Testis (tissue), 3 donors: ENCODE data around the gene DNTTIP2. TPM values are rescaled to one million over a fixed set of nuclear protein-coding genes. Genes with fewer than 3 reads are reported as not detected.
"Not testable (repeated sequence)": the region's sequence is repeated elsewhere in the genome, so short reads cannot be mapped to it uniquely, and the experiment has no call there.

Experiments
- DNase-seq: peaks from one replicate; pipeline ENCODE4 v3.0.0-alpha.2; 2019
- H3K27ac ChIP-seq, 2 donors: fragments of 200-600 bp; sonication (generic); one replicate each; pipeline ENCODE4 v1.5.1; 2019
- H3K27me3 ChIP-seq: fragments of 200-600 bp; sonication (generic); one replicate; pipeline ENCODE4 v1.5.1; 2019
- H3K36me3 ChIP-seq: fragments of 200-600 bp; sonication (generic); one replicate; pipeline ENCODE4 v1.5.1; 2017; ENCODE audit warnings: low read depth; ENCODE audit errors: missing control alignments
- H3K4me1 ChIP-seq: fragments of 200-600 bp; sonication (generic); one replicate; pipeline ENCODE4 v1.5.1; 2019
- H3K4me3 ChIP-seq, 2 donors: fragments of 200-600 bp; sonication (generic); one replicate each; pipeline ENCODE4 v1.5.1; 2017 to 2019
- H3K9me3 ChIP-seq: fragments of 200-600 bp; sonication (generic); one replicate; pipeline ENCODE4 v1.5.1; 2017
- POLR2A ChIP-seq: fragments of 450-650 bp; IDR thresholded peaks from one replicate; pipeline ENCODE4 v1.6.1; 2017; ENCODE audit warnings: antibody characterized with exemption, mild to moderate bottlenecking, moderate library complexity
- WGBS, 2 donors: methylation state at CpG; one replicate each; pipeline ENCODE4 v1.1.5; 2018; 5-methylcytosine and 5-hydroxymethylcytosine counted together
- intact Hi-C: fragments of 100-400 bp; cut with DNase I; formaldehyde crosslinking; loops from one replicate; pipeline ENCODE4 v1.15.1; 2023; ENCODE audit warnings: low total_unique reads
- polyA plus RNA-seq: library from polyadenylated mRNA; stranded (reverse); fragments of 350-450 nt; fragmentation: Illumina TruSeq; extraction: RNeasy Lipid Tissue Mini Kit (QIAGEN cat#74804); gene quantifications from one replicate; pipeline ENCODE4 v1.2.3, GENCODE V29; 2014; ENCODE audit warnings: low read depth, low replicate concordance; ENCODE audit not compliant: insufficient read depth
- total RNA-seq, 2 donors: library from RNA; depleted of rRNA; stranded (reverse); fragments of >200 nt; gene quantifications; one replicate each; pipeline ENCODE4 v1.2.3, GENCODE V29; 2016
- TF ChIP-seq, protein P1 (sequence below), 3 experiments: fragments of 450-650 bp in 2 of 3; fragments of 200-600 bp in 1 of 3; sonication (generic) in 1 of 3; IDR thresholded peaks; one replicate each; pipeline ENCODE4 v1.5.1; 2016 to 2019; ENCODE audit warnings: antibody characterized with exemption in 3 of 3, mild to moderate bottlenecking in 2 of 3, moderate library complexity in 1 of 3

The DNTTIP2 gene
- total and polyA plus RNA-seq, 3 donors from 2014 or later, result 17.0 to 35.4 (median 30.8) TPM

DNA sequence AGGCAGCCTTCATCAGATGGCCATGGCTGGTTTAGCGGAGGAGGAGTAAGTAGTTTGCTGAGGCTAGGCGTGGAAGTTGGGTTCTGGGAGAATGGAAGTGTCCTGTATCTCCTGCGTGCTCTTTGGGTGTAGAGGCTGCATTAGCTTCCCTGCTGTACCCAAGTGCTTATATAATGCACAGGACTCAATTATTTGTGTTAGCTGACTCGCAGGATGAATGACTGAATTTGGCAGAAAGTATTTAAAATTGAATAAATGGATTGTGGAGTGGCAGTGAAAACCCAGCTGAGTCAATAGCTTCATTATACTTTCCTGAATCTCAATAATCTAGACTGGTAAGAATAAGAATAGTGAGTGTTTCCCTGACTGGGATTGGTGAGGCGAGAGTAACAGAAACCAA lies 13.8 kb downstream of the DNTTIP2 start:
- no peak overlapping the region for H3K27ac ChIP-seq
- H3K4me1 ChIP-seq, result no peaks in the 10 kb centered on the region
- no peak for DNase-seq
- no peaks in the 10 kb centered on the region for H3K36me3 ChIP-seq
- WGBS, 2 donors, result 90 to 91% methylated on average over 5 of the region's 5 CpGs
- no peak overlapping the region for H3K4me3 ChIP-seq
- TF ChIP-seq, protein P1, sequence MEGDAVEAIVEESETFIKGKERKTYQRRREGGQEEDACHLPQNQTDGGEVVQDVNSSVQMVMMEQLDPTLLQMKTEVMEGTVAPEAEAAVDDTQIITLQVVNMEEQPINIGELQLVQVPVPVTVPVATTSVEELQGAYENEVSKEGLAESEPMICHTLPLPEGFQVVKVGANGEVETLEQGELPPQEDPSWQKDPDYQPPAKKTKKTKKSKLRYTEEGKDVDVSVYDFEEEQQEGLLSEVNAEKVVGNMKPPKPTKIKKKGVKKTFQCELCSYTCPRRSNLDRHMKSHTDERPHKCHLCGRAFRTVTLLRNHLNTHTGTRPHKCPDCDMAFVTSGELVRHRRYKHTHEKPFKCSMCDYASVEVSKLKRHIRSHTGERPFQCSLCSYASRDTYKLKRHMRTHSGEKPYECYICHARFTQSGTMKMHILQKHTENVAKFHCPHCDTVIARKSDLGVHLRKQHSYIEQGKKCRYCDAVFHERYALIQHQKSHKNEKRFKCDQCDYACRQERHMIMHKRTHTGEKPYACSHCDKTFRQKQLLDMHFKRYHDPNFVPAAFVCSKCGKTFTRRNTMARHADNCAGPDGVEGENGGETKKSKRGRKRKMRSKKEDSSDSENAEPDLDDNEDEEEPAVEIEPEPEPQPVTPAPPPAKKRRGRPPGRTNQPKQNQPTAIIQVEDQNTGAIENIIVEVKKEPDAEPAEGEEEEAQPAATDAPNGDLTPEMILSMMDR (IDR thresholded peaks at IDR 0.05), result no peak
- TF ChIP-seq POLR2A, result no peak
- intact Hi-C loops, result no loop called here
- H3K27me3 ChIP-seq, result no peaks in the 10 kb centered on the region
- no peaks in the 10 kb centered on the region for H3K9me3 ChIP-seq

DNA sequence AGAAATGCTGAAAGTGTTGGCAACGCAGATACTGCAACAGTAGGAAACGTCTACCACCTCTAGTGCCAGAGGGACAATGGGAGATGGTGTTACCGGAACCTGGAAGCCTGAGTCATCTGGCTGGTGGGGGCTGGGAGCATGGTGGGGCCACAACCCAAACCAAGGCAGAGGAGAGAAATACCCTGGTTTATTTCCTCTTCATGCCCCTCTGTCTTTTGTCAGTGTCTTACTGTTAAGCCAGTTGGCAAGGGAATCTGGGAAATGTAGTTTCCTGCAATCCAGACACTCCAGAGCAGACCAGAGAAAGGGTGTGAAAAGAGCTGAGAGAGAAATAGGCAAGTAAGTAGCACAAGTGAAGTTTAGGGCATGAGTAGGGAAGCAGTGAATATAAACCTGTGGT lies 14.8 kb downstream of the DNTTIP2 start:
- 80 to 84% methylated on average over 3 of the region's 3 CpGs for WGBS, 2 donors
- no peaks in the 10 kb centered on the region for H3K36me3 ChIP-seq
- H3K27ac ChIP-seq, result no peak overlapping the region
- DNase-seq, result no peak
- intact Hi-C loops, result no loop called here
- no peaks in the 10 kb centered on the region for H3K4me1 ChIP-seq
- TF ChIP-seq POLR2A, result no peak
- TF ChIP-seq, protein P1 (IDR thresholded peaks at IDR 0.05), result no peak
- no peaks in the 10 kb centered on the region for H3K27me3 ChIP-seq
- no peaks in the 10 kb centered on the region for H3K9me3 ChIP-seq
- no peak overlapping the region for H3K4me3 ChIP-seq

DNA sequence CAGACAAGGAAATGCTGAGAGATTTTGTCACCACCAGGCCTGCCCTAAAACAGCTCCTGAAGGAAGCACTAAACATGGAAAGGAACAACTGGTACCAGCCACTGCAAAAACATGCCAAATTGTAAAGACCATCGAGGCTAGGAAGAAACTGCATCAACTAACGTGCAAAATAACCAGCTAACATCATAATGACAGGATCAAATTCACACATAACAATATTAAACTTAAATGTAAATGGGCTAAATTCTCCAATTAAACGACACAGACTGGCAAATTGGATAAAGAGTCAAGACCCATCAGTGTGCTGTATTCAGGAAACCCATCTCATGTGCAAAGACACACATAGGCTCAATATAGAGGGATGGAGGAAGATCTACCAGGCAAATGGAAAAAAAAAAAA lies 21.4 kb downstream of the DNTTIP2 start:
- H3K27ac ChIP-seq, H3K9me3 ChIP-seq, H3K27me3 ChIP-seq, H3K36me3 ChIP-seq, DNase-seq, intact Hi-C loops, H3K4me1 ChIP-seq, H3K4me3 ChIP-seq: not testable (repeated sequence)
- WGBS, 2 donors, result 49 to 69% methylated on average over 3 of the region's 3 CpGs

DNA sequence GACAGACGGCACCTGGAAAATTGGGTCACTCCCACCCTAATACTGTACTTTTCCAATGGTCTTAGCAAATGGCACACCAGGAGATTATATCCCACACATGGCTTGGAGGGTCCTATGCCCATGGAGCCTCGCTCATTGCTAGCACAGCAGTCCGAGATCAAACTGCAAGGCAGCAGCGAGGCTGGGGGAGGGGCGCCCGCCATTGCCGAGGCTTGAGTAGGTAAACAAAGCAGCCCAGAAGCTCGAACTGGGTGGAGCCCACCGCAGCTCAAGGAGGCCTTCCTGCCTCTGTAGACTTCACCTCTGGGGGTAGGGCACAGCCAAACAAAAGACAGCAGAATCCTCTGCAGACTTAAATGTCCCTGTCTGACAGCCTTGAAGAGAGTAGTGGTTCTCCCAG lies 23.0 kb downstream of the DNTTIP2 start:
- H3K27ac ChIP-seq, H3K4me1 ChIP-seq, H3K36me3 ChIP-seq, DNase-seq, H3K27me3 ChIP-seq, H3K4me3 ChIP-seq, H3K9me3 ChIP-seq, intact Hi-C loops: not testable (repeated sequence)
- WGBS, 2 donors, result 85 to 94% methylated on average over 6 to 9 of the region's 9 CpGs

DNA sequence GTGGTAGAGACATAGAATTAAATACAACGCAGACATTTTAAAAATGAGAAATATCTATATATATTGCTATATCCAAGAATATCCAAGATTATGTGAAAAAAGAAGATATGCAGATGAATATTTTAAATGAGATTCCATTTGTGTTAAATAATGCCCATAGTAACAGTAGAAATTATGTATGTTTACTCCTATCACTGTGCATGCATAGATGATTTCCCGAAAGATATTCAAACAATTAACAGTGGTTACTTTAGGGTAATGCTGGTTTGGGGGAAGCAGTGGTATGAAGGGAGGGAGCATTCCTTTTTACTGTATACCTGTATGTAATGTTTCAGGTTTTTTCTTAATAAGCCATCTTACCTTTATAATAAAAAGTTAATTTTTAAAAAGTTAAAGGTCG lies 25.1 kb downstream of the DNTTIP2 start:
- no peaks in the 10 kb centered on the region for H3K36me3 ChIP-seq
- no peaks in the 10 kb centered on the region for H3K27me3 ChIP-seq
- TF ChIP-seq, protein P1 (IDR thresholded peaks at IDR 0.05), result no peak
- no peak for TF ChIP-seq POLR2A
- no peak overlapping the region for H3K27ac ChIP-seq
- H3K9me3 ChIP-seq, result no peaks in the 10 kb centered on the region
- no peak for DNase-seq
- WGBS, 2 donors, result 94 to 98% methylated on average over 3 of the region's 3 CpGs
- H3K4me1 ChIP-seq, result no peaks in the 10 kb centered on the region
- H3K4me3 ChIP-seq, result no peak overlapping the region
- intact Hi-C loops, result no loop called here

DNA sequence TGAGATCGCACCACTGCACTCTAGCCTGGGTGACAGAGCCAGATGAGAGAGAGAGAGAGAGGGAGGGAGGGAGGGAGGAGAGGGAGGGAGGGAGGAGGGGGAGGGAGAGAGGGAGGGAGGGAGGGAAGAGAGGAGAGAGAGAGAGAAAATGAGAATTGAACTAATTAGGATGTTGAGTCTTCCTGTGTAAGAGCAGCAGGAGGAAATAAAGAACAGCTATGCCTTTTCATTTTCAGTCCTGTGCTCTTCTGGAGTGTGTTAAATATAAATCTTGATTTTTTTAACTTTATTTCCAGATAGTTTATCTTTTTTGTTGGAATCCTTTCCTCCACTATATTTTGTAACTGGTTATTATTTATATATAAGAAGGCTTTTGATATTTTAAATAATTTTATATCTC lies 27.1 kb downstream of the DNTTIP2 start:
- Histone ChIP-seq H3K4me1 (peaks cover 5% of the 10 kb centered on the region), H3K4me3 (no peak overlapping the region), H3K27ac (no peak overlapping the region), H3K9me3 (no peaks in the 10 kb centered on the region), H3K27me3 (no peaks in the 10 kb centered on the region), H3K36me3 (no peaks in the 10 kb centered on the region)
- TF ChIP-seq, protein P1 (IDR thresholded peaks at IDR 0.05), result no peak
- no peak for TF ChIP-seq POLR2A
- no peak for DNase-seq
- 78 to 93% methylated on average over 1 of the region's 1 CpG for WGBS, 2 donors
- intact Hi-C loops, result no loop called here
